ENCODE data around the gene HSD17B11.
"Not testable (repeated sequence)": the region's sequence is repeated elsewhere in the genome, so short reads cannot be mapped to it uniquely, and the experiment has no call there.

DNA sequence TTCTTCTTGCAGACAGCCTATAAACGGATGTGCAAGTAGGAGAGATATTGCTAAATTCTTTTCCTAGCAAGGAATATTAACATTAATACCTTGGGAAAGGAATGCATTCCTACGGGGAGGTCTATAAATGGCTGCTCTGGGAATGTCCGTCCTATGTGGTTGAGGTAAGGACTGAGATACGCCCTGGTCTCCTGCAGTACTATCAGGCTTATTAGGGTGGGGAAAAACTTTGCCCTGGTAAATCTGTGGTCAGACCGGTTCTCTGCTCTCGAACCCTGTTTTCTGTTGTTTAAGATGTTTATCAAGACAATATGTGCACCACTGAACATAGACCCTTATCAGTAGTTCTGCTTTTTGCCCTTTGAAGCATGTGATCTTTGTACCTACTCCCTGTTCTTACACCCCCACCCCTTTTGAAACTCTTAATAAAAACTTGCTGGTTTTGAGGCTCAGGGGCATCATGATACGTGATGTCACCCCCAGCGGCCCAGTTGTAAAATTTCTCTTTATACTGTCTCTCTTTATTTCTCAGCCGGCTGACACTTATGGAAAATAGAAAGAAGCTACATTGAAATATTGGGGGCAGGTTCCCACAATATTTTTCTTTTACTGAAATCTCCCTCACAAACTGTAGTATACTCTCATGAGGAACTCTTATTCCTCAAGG is 6.4 kb downstream of the HSD17B11 start:
- TF ChIP-seq, protein P1, sequence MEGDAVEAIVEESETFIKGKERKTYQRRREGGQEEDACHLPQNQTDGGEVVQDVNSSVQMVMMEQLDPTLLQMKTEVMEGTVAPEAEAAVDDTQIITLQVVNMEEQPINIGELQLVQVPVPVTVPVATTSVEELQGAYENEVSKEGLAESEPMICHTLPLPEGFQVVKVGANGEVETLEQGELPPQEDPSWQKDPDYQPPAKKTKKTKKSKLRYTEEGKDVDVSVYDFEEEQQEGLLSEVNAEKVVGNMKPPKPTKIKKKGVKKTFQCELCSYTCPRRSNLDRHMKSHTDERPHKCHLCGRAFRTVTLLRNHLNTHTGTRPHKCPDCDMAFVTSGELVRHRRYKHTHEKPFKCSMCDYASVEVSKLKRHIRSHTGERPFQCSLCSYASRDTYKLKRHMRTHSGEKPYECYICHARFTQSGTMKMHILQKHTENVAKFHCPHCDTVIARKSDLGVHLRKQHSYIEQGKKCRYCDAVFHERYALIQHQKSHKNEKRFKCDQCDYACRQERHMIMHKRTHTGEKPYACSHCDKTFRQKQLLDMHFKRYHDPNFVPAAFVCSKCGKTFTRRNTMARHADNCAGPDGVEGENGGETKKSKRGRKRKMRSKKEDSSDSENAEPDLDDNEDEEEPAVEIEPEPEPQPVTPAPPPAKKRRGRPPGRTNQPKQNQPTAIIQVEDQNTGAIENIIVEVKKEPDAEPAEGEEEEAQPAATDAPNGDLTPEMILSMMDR (optimal IDR thresholded peaks at IDR 0.05 in 1 of 3, IDR thresholded peaks at IDR 0.05 in 1 of 3, conservative IDR thresholded peaks at IDR 0.05 in 1 of 3; ENCODE audit: extremely low read depth in 1 of 3, insufficient read depth in 2 of 3, low read length in 3 of 3), result not testable (repeated sequence)
- TF ChIP-seq EZH2 (IDR thresholded peaks at IDR 0.05; ENCODE audit: low read length), result not testable (repeated sequence)
